HG03354 (cell line): ENCODE data around the gene ERC2.

Experiments
- ATAC-seq: cut with Tn5 transposase; IDR thresholded peaks from one replicate; pipeline ENCODE4 v1.9.1; 2021; ENCODE audit warnings: mild to moderate bottlenecking; ENCODE audit not compliant: unreplicated experiment, poor library complexity, severe bottlenecking

Gene ERC2

GRCh38 chr3:56373386-56373785 lies 94.9 kb downstream of the ERC2 start:
- ATAC-seq: no peak

GRCh38 chr3:56370991-56371775 lies 97.1 kb downstream of the ERC2 start:
- no peak for ATAC-seq

GRCh38 chr3:56369914-56370313 lies 98.4 kb downstream of the ERC2 start:
- ATAC-seq: no peak

- ATAC-seq: no peak
Observed at GRCh38 chr3:56368846-56369245, 99.4 kb downstream of the ERC2 start.

- no peak for ATAC-seq
Observed at GRCh38 chr3:56366641-56367162, 101.6 kb downstream of the ERC2 start.

- ATAC-seq: no peak
Observed at GRCh38 chr3:56365905-56366640, 102.2 kb downstream of the ERC2 start.

GRCh38 chr3:56364665-56365064 lies 103.6 kb downstream of the ERC2 start:
- no peak for ATAC-seq

- no peak for ATAC-seq
Observed at GRCh38 chr3:56363720-56364119, 104.5 kb downstream of the ERC2 start.

GRCh38 chr3:56361731-56362130 lies 106.5 kb downstream of the ERC2 start:
- no peak for ATAC-seq

- no peak for ATAC-seq
Observed at GRCh38 chr3:56357266-56357665, 111.0 kb downstream of the ERC2 start.

- no peak for ATAC-seq
Observed at GRCh38 chr3:56356808-56357207, 111.5 kb downstream of the ERC2 start.

GRCh38 chr3:56355570-56356185 lies 112.6 kb downstream of the ERC2 start:
- ATAC-seq: no peak

GRCh38 chr3:56351537-56351936 lies 116.7 kb downstream of the ERC2 start:
- no peak for ATAC-seq

- ATAC-seq: no peak
Observed at GRCh38 chr3:56347219-56347871, 120.9 kb downstream of the ERC2 start.

- ATAC-seq: no peak
Observed at GRCh38 chr3:56342475-56342874, 125.8 kb downstream of the ERC2 start.

- ATAC-seq: no peak
Observed at GRCh38 chr3:56339671-56340070, 128.6 kb downstream of the ERC2 start.

GRCh38 chr3:56339244-56339643 lies 129.0 kb downstream of the ERC2 start:
- ATAC-seq: no peak

GRCh38 chr3:56336023-56336422 lies 132.2 kb downstream of the ERC2 start:
- no peak for ATAC-seq

- ATAC-seq: no peak
Observed at GRCh38 chr3:56324473-56324872, 143.8 kb downstream of the ERC2 start.

GRCh38 chr3:56323986-56324420 lies 144.3 kb downstream of the ERC2 start:
- ATAC-seq: no peak
